Measurements from ENCODE around the gene FBXL2. TPM values are rescaled to one million over a fixed set of nuclear protein-coding genes. Genes with fewer than 3 reads are reported as not detected.

Gene FBXL2
- total RNA-seq, 1 donor from 2014 or later: 11.5 TPM

- DNase-seq (ENCODE audit: low spot score): no peak
- H3K27ac Mint-ChIP-seq (ENCODE audit: unreplicated experiment): no peak overlapping the region
- TF ChIP-seq, protein P1, sequence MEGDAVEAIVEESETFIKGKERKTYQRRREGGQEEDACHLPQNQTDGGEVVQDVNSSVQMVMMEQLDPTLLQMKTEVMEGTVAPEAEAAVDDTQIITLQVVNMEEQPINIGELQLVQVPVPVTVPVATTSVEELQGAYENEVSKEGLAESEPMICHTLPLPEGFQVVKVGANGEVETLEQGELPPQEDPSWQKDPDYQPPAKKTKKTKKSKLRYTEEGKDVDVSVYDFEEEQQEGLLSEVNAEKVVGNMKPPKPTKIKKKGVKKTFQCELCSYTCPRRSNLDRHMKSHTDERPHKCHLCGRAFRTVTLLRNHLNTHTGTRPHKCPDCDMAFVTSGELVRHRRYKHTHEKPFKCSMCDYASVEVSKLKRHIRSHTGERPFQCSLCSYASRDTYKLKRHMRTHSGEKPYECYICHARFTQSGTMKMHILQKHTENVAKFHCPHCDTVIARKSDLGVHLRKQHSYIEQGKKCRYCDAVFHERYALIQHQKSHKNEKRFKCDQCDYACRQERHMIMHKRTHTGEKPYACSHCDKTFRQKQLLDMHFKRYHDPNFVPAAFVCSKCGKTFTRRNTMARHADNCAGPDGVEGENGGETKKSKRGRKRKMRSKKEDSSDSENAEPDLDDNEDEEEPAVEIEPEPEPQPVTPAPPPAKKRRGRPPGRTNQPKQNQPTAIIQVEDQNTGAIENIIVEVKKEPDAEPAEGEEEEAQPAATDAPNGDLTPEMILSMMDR (IDR thresholded peaks at IDR 0.05; ENCODE audit: unreplicated experiment): no peak
- H3K36me3 Mint-ChIP-seq (ENCODE audit: low read depth, unreplicated experiment): no peaks in the 10 kb centered on the region
- peaks cover 2% of the 10 kb centered on the region for H3K27me3 Mint-ChIP-seq (ENCODE audit: unreplicated experiment)
- no peak overlapping the region for H3K4me3 Mint-ChIP-seq (ENCODE audit: unreplicated experiment)
- peaks cover 8% of the 10 kb centered on the region for H3K4me1 Mint-ChIP-seq (ENCODE audit: unreplicated experiment)
- H3K9me3 Mint-ChIP-seq (ENCODE audit: unreplicated experiment): no peaks in the 10 kb centered on the region
These were observed 87.4 kb downstream of the FBXL2 start for GRCh38 chr3:33364531-33365128.

- H3K9me3 Mint-ChIP-seq (ENCODE audit: unreplicated experiment): no peaks in the 10 kb centered on the region
- H3K27me3 Mint-ChIP-seq (ENCODE audit: unreplicated experiment): peaks cover 3% of the 10 kb centered on the region
- H3K36me3 Mint-ChIP-seq (ENCODE audit: low read depth, unreplicated experiment): peaks cover 28% of the 10 kb centered on the region
- no peak overlapping the region for H3K4me3 Mint-ChIP-seq (ENCODE audit: unreplicated experiment)
- no peaks in the 10 kb centered on the region for H3K4me1 Mint-ChIP-seq (ENCODE audit: unreplicated experiment)
- no peak overlapping the region for H3K27ac Mint-ChIP-seq (ENCODE audit: unreplicated experiment)
- TF ChIP-seq, protein P1 (IDR thresholded peaks at IDR 0.05; ENCODE audit: unreplicated experiment): peak; percentile 88
- peak; percentile 37 for DNase-seq (ENCODE audit: low spot score)
These were observed 95.2 kb downstream of the FBXL2 start for GRCh38 chr3:33372218-33373081.

GRCh38 chr3:33373082-33373437 lies 95.8 kb downstream of the FBXL2 start:
- Mint-ChIP-seq H3K4me1 (ENCODE audit: unreplicated experiment) (no peaks in the 10 kb centered on the region), H3K9me3 (ENCODE audit: unreplicated experiment) (no peaks in the 10 kb centered on the region), H3K36me3 (ENCODE audit: low read depth, unreplicated experiment) (peaks cover 28% of the 10 kb centered on the region), H3K27ac (ENCODE audit: unreplicated experiment) (no peak overlapping the region), H3K27me3 (ENCODE audit: unreplicated experiment) (peaks cover 3% of the 10 kb centered on the region), H3K4me3 (ENCODE audit: unreplicated experiment) (no peak overlapping the region)
- TF ChIP-seq, protein P1 (IDR thresholded peaks at IDR 0.05; ENCODE audit: unreplicated experiment): no peak
- DNase-seq (ENCODE audit: low spot score): no peak

GRCh38 chr3:33377489-33377888 lies 100.2 kb downstream of the FBXL2 start:
- TF ChIP-seq, protein P1 (IDR thresholded peaks at IDR 0.05; ENCODE audit: unreplicated experiment): no peak
- Mint-ChIP-seq H3K4me1 (ENCODE audit: unreplicated experiment) (no peaks in the 10 kb centered on the region), H3K4me3 (ENCODE audit: unreplicated experiment) (no peak overlapping the region), H3K36me3 (ENCODE audit: low read depth, unreplicated experiment) (peaks cover 12% of the 10 kb centered on the region), H3K27me3 (ENCODE audit: unreplicated experiment) (peaks cover 2% of the 10 kb centered on the region), H3K27ac (ENCODE audit: unreplicated experiment) (no peak overlapping the region), H3K9me3 (ENCODE audit: unreplicated experiment) (no peaks in the 10 kb centered on the region)
- no peak for DNase-seq (ENCODE audit: low spot score)

- Mint-ChIP-seq H3K27ac (ENCODE audit: unreplicated experiment) (no peak overlapping the region), H3K4me3 (ENCODE audit: unreplicated experiment) (no peak overlapping the region), H3K4me1 (ENCODE audit: unreplicated experiment) (no peaks in the 10 kb centered on the region), H3K9me3 (ENCODE audit: unreplicated experiment) (no peaks in the 10 kb centered on the region), H3K27me3 (ENCODE audit: unreplicated experiment) (peaks cover 2% of the 10 kb centered on the region), H3K36me3 (ENCODE audit: low read depth, unreplicated experiment) (peaks cover 10% of the 10 kb centered on the region)
- TF ChIP-seq, protein P1 (IDR thresholded peaks at IDR 0.05; ENCODE audit: unreplicated experiment): no peak
- no peak for DNase-seq (ENCODE audit: low spot score)
These were observed 100.7 kb downstream of the FBXL2 start for GRCh38 chr3:33377931-33378330.
